ENCODE results near the gene P2RY6.

- TF ChIP-seq CTCF (IDR thresholded peaks at IDR 0.05), result no peak
- no peak for TF ChIP-seq ZFX (IDR thresholded peaks at IDR 0.05; ENCODE audit: borderline replicate concordance)
These were observed 25.6 kb downstream of the P2RY6 start for GRCh38 chr11:73297702-73298101.
